HL-60 (cell line): ENCODE data around the gene DNAH6.

Source experiments
- DNase-seq, 2 experiments: peaks; one replicate each; pipeline ENCODE4 v3.0.0-alpha.2; 2010 to 2020; ENCODE audit warnings: low read depth in 1 of 2, low spot score in 1 of 2
- H3K27ac ChIP-seq: fragments of 250-450 bp; sonication (Bioruptor Pico); replicated peaks from 2 replicates; pipeline ENCODE4 v1.5.1; 2020; ENCODE audit warnings: mild to moderate bottlenecking, moderate library complexity
- H3K27me3 ChIP-seq: fragments of 250-450 bp; sonication (Bioruptor Pico); 2 replicates; pipeline ENCODE4 v1.5.1; 2021; ENCODE audit warnings: mild to moderate bottlenecking, moderate library complexity; ENCODE audit not compliant: insufficient read depth, poor library complexity, severe bottlenecking
- H3K4me3 ChIP-seq: replicated peaks from 2 replicates; pipeline ENCODE4 v1.5.1; 2011; ENCODE audit warnings: mild to moderate bottlenecking, control low read depth, low read length; ENCODE audit not compliant: insufficient read depth
- CTCF ChIP-seq: IDR thresholded peaks from one replicate; pipeline ENCODE4 v1.5.1; 2011; ENCODE audit warnings: low read length, control low read depth, inconsistent platforms; ENCODE audit not compliant: insufficient read depth
- GABPA ChIP-seq: IDR thresholded peaks from 2 replicates; pipeline ENCODE4 v1.6.1; 2012; ENCODE audit warnings: low read depth
- POLR2AphosphoS5 ChIP-seq: IDR thresholded peaks from 2 replicates; pipeline ENCODE4 v1.6.1; 2012; ENCODE audit warnings: low read depth
- REST ChIP-seq: IDR thresholded peaks from 2 replicates; pipeline ENCODE4 v1.6.1; 2012; ENCODE audit warnings: low read depth; ENCODE audit not compliant: insufficient replicate concordance
- SPI1 ChIP-seq: IDR thresholded peaks from 2 replicates; pipeline ENCODE4 v1.6.1; 2012; ENCODE audit warnings: low read depth, mild to moderate bottlenecking, borderline replicate concordance

DNAH6 gene

GRCh38 chr2:84713441-84713840, 197.1 kb downstream of the DNAH6 start:
- DNase-seq, result no peak
- H3K27ac ChIP-seq, result no peak overlapping the region
- no peaks in the 10 kb centered on the region for H3K27me3 ChIP-seq
- no peak for TF ChIP-seq SPI1
- TF ChIP-seq REST, result no peak
- no peak for TF ChIP-seq CTCF
- TF ChIP-seq GABPA, result no peak
- TF ChIP-seq POLR2AphosphoS5, result no peak
- H3K4me3 ChIP-seq, result no peak overlapping the region

- DNase-seq, result no peak
- no peaks in the 10 kb centered on the region for H3K27me3 ChIP-seq
- H3K27ac ChIP-seq, result no peak overlapping the region
- no peak for TF ChIP-seq REST
- TF ChIP-seq SPI1, result no peak
- TF ChIP-seq POLR2AphosphoS5, result no peak
- no peak for TF ChIP-seq GABPA
- no peak for TF ChIP-seq CTCF
- H3K4me3 ChIP-seq, result no peak overlapping the region
Measured at GRCh38 chr2:84716564-84716963, 200.3 kb downstream of the DNAH6 start.

- TF ChIP-seq REST (no peak), SPI1 (no peak), POLR2AphosphoS5 (no peak), CTCF (no peak), GABPA (no peak)
- DNase-seq, result no peak
- no peaks in the 10 kb centered on the region for H3K27me3 ChIP-seq
- no peak overlapping the region for H3K27ac ChIP-seq
- H3K4me3 ChIP-seq, result no peak overlapping the region
Measured at GRCh38 chr2:84717302-84717701, 201.0 kb downstream of the DNAH6 start.
